ENCODE data around the gene OR10S1.

DNA sequence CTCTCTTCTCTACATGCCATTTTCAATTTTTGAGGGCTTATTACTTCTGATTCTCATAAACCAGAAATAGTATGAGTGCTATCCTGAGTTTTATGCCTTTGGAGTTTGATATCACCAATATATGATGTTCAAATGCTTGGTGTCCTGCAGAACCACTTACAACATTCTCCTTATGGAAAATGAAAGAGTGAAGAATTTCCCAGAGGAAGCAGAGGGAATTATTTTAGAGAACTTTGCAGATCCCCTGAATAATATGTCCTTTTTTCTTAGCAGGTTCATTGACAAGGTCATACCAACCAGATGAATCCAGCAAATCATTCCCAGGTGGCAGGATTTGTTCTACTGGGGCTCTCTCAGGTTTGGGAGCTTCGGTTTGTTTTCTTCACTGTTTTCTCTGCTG lies 38.3 kb downstream of the OR10S1 start, which contains the start of gene OR4D5:
- TF ChIP-seq EZH2 (IDR thresholded peaks at IDR 0.05; ENCODE audit: borderline replicate concordance, low read length), result no peak
- TF ChIP-seq, protein P1, sequence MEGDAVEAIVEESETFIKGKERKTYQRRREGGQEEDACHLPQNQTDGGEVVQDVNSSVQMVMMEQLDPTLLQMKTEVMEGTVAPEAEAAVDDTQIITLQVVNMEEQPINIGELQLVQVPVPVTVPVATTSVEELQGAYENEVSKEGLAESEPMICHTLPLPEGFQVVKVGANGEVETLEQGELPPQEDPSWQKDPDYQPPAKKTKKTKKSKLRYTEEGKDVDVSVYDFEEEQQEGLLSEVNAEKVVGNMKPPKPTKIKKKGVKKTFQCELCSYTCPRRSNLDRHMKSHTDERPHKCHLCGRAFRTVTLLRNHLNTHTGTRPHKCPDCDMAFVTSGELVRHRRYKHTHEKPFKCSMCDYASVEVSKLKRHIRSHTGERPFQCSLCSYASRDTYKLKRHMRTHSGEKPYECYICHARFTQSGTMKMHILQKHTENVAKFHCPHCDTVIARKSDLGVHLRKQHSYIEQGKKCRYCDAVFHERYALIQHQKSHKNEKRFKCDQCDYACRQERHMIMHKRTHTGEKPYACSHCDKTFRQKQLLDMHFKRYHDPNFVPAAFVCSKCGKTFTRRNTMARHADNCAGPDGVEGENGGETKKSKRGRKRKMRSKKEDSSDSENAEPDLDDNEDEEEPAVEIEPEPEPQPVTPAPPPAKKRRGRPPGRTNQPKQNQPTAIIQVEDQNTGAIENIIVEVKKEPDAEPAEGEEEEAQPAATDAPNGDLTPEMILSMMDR (conservative IDR thresholded peaks at IDR 0.05 in 1 of 2, IDR thresholded peaks at IDR 0.05 in 1 of 2; ENCODE audit: extremely low read depth in 1 of 2, insufficient read depth in 1 of 2, low read depth in 1 of 2, low read length in 2 of 2), result no peak
